SK-N-SH (cell line): ENCODE data around the gene ESYT3.

Source experiments
- CTCF ChIP-seq: fragments of 200-600 bp; sonication (generic); IDR thresholded peaks from 2 replicates; pipeline ENCODE4 v1.6.1; 2017; ENCODE audit warnings: antibody characterized with exemption, mild to moderate bottlenecking, moderate library complexity
- JUND ChIP-seq: IDR thresholded peaks from 2 replicates; pipeline ENCODE4 v1.4.0; 2012
- POLR2AphosphoS5 ChIP-seq: IDR thresholded peaks from 2 replicates; pipeline ENCODE4 v1.6.1; 2012; ENCODE audit warnings: low read depth, low read length
- TCF12 ChIP-seq: IDR thresholded peaks from 2 replicates; pipeline ENCODE4 v1.4.0; 2012
- YY1 ChIP-seq: IDR thresholded peaks from 2 replicates; pipeline ENCODE4 v1.4.0; 2012; ENCODE audit warnings: low read depth, mild to moderate bottlenecking
- ZBTB33 ChIP-seq: IDR thresholded peaks from 2 replicates; pipeline ENCODE4 v1.4.0; 2012; ENCODE audit warnings: low read depth, borderline replicate concordance

- TF ChIP-seq CTCF, result no peak
- no peak for TF ChIP-seq TCF12
- no peak for TF ChIP-seq YY1
- no peak for TF ChIP-seq POLR2AphosphoS5
- no peak for TF ChIP-seq ZBTB33
- TF ChIP-seq JUND, result no peak
Observed at GRCh38 chr3:138463724-138464490, 29.5 kb downstream of the ESYT3 start.
